GM12865 (cell line): ENCODE measurements around the gene TRIM66.

Experiments
- DNase-seq: peaks from one replicate; pipeline ENCODE4 v3.0.0; 2010; ENCODE audit warnings: low read depth
- H3K4me3 ChIP-seq: 2 replicates; pipeline ENCODE4 v1.5.1; 2011; ENCODE audit warnings: mild to moderate bottlenecking, low read depth, low read length, control low read depth
- CTCF ChIP-seq: IDR thresholded peaks from 2 replicates; pipeline ENCODE4 v1.5.1; 2011; ENCODE audit warnings: low read length, control low read depth, low read depth, inconsistent platforms; ENCODE audit not compliant: insufficient read depth; ENCODE audit errors: missing control alignments

The TRIM66 gene

DNA sequence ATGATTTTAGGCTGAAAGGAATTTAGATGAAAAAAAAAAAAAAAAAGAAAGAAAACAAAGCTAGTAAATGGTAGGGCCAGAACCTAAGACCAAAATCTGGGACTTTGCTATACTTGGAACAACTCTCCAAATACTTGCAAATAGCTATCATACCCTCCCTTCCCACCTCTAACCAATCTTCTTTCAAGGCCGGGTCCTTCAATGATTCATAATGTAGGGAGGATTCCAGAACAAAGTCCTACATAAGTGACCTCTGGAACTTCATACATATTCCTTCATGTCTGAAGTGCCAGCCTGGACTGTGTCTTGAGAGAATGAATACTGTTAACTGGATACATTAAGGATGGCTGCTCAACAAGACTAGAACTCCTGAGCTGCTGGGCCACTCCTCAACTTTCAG, 98.4 kb downstream of the TRIM66 start:
- no peak for DNase-seq
- no peak for TF ChIP-seq CTCF

DNA sequence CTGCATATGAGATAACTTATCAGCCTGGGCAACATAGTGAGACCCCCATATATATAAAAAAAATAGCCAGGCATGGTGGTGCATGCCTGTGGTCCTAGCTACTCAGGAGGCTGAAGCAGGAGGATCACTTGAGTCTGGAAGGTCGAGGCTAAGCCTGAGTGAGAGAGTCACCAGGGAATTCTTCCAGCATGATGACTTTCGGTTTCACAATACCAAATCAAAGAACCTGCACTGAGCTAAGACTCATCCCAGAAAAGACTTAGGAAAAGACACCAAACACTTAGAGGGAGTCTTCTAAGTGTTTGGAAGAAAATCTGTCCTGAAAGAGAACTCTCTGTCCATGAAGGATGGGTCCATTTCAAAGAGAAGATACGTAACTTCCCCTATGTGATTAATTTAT, 101.2 kb downstream of the TRIM66 start:
- no peak for TF ChIP-seq CTCF
- DNase-seq = no peak
- no peak overlapping the region for H3K4me3 ChIP-seq

More for the DNA sequence above, 98.4 kb downstream of the TRIM66 start:
- no peak overlapping the region for H3K4me3 ChIP-seq

- TF ChIP-seq CTCF = no peak
- H3K4me3 ChIP-seq = no peak overlapping the region
- no peak for DNase-seq
These were observed 104.5 kb downstream of the TRIM66 start for GRCh38 chr11:8577791-8578581.

DNA sequence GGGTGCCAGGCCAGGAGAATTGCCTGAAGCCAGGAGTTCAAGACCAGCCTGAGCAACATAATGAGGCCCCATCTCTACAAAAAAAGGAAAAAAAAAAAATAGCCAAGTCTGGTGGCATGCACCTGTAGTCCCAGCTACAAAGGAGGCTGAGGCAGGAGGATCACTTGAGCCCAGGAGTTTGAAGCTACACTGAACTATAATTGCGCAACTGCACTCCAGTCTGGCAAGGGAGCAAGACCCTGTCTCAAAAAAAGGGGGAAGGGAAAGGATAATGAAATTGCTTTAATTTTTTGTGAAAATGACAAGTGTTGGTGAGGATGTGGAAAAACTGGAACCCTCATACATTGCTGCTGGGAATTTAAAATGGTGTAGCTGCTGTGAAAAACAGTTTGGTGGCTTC, 107.7 kb downstream of the TRIM66 start:
- H3K4me3 ChIP-seq = no peak overlapping the region
- no peak for TF ChIP-seq CTCF
- DNase-seq = no peak

- TF ChIP-seq CTCF = no peak
- DNase-seq = no peak
- no peak overlapping the region for H3K4me3 ChIP-seq
These were observed 108.7 kb downstream of the TRIM66 start for GRCh38 chr11:8573777-8574176.

GRCh38 chr11:8567602-8568198, 114.8 kb downstream of the TRIM66 start:
- peak; percentile 41 for DNase-seq
- no peak for TF ChIP-seq CTCF

GRCh38 chr11:8566613-8567210, 115.8 kb downstream of the TRIM66 start:
- peak; percentile 27 for TF ChIP-seq CTCF
- DNase-seq = peak; percentile 49
- no peak overlapping the region for H3K4me3 ChIP-seq

More at GRCh38 chr11:8567602-8568198, 114.8 kb downstream of the TRIM66 start:
- H3K4me3 ChIP-seq = no peak overlapping the region
